Lower leg skin (tissue), 3 donors: Measurements from ENCODE around the gene PRG2.

Source experiments
- CTCF ChIP-seq, 3 donors: fragments of 450-650 bp; IDR thresholded peaks; one replicate each; pipeline ENCODE4 v1.5.1; 2016; ENCODE audit warnings: antibody characterized with exemption in 3 of 3, mild to moderate bottlenecking in 3 of 3, moderate library complexity in 2 of 3
- POLR2A ChIP-seq, 2 donors: fragments of 450-650 bp; IDR thresholded peaks; one replicate each; pipeline ENCODE4 v1.6.1; 2016 to 2017; ENCODE audit warnings: antibody characterized with exemption in 2 of 2, mild to moderate bottlenecking in 1 of 2, moderate library complexity in 1 of 2

DNA sequence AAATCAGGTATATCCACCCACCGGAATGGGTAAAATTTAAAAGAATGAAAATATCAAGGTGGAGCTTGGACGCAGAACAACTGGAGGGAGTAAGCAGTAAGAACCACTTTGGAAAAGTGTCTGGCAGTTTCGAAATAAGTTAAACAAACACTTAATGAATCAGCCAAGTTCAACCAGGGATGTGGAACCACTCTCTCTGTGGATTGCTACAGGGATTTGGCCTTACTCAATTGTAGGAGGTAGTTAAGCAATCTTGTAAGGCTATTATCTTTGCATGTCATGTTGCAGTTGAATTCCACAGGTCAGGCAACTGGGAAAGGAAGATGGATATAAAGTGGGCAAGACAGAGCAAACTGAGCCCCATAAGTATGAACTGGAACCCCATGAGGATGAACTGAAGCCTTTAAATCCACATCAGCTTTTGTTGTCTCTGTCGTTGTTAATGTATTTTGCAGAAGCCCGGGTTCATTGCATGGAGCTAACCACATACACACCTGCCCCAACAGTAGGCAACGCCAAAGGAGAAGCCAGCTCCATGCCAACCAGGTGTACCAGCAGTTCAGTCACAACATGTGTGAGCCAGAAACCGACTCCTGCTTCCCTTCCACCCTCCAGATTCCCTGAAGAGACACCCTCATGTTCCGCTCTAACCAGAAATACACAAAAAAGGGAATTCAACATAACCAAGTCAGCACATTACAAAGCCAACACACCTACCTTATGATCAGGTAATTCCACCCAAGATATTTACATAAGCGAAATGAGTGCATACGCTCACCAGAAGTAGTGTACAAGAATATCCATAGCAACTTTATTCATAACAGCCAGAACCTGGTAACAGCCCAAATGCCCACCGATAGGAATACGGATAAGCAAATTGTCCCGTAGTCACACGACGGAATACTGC is 44.4 kb upstream of the PRG2 start:
- TF ChIP-seq CTCF (IDR thresholded peaks at IDR 0.05) (no peak), POLR2A (IDR thresholded peaks at IDR 0.05) (no peak)
